HG03108 (cell line): ENCODE measurements around the gene MLEC.

Experiments
- ATAC-seq: cut with Tn5 transposase; IDR thresholded peaks from one replicate; pipeline ENCODE4 v1.9.1; 2021; ENCODE audit warnings: moderate library complexity; ENCODE audit not compliant: unreplicated experiment

The MLEC gene, protein sequence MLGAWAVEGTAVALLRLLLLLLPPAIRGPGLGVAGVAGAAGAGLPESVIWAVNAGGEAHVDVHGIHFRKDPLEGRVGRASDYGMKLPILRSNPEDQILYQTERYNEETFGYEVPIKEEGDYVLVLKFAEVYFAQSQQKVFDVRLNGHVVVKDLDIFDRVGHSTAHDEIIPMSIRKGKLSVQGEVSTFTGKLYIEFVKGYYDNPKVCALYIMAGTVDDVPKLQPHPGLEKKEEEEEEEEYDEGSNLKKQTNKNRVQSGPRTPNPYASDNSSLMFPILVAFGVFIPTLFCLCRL

GRCh38 chr12:120686690-120687577, at the start of gene MLEC:
TSS of gene MLEC (plus strand) at chr12:120687149. CDS start at chr12:120687297, 148 bp downstream.
- peak; percentile 61 for ATAC-seq

DNA sequence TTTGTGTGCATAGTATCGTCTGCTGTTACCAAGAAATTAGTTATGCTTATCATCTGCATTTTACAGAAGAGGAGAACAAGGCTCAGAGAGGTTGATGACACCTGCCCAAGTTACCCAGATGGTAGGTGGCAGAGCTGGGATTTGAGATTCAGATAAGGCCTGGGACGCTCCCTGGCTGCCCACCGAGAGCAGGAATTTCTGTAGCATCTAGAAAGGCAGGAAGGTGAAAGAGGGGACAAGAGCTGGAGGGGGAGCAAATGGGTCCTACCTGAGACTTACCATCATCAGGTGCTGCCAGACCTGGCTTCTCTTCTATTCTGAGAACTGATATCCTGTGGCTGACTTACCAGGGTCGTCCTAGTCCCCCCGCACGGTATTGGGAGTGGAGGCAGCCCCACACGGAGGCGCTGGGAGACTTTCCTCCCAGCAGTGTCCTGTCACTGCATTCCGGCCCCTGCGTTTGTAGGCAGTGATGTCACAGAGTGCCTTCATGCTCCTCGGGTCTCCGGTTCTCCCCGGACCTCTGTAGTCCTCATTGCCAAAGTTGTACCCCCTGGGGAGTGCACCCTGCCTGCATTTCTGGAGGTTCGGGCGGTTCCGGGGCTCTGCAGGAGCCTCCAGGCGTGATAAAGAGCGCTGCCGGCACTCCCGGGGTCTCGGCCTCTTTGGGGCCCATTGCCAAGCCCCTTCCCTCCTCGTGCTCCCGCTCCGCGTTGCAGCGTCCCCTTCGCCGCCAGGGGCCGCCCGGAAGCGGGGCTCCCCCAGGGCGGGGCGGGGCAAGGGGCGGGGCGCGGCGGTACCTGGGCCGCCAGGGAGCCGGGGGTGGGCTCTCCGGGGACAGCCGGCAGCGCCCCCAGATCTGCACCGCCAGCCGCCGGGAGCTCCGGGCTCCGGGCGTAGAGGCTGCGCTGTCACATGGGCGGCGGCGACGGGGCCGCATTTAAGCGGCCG, 46.9 kb upstream of the MLEC start, which contains the start of gene CABP1:
Gene CABP1, plus strand, starts transcription at position 856 of the 951 bp plus-strand sequence. Its CDS starts 60 bp downstream, at position 916.
- ATAC-seq: peak; percentile 71

GRCh38 chr12:120640861-120641833, 45.8 kb upstream of the MLEC start:
- ATAC-seq: peak; percentile 30

GRCh38 chr12:120642121-120642520, 44.8 kb upstream of the MLEC start:
- ATAC-seq: no peak

GRCh38 chr12:120642826-120643225, 44.1 kb upstream of the MLEC start:
- ATAC-seq: no peak

DNA sequence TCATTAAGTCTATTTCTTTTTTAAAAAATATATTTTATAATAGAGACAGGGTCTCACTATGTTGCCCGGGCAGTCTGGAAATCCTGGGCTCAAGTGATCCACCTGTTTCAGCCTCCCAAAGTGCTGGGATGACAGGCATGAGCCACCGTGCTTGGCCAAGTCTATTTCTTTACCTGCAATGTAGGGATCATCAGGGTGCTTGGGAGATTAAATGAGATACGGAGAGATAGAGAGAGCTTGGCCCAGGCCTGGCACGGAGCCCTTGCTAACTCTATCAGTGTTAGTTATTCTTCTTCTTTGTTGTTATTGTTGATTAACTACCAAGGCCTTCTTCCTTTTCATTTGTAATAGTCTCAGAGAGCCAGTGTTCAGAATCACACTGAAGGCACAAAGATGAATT, 43.4 kb upstream of the MLEC start:
- no peak for ATAC-seq

- no peak for ATAC-seq
These were observed 40.9 kb upstream of the MLEC start for GRCh38 chr12:120646044-120646443.

DNA sequence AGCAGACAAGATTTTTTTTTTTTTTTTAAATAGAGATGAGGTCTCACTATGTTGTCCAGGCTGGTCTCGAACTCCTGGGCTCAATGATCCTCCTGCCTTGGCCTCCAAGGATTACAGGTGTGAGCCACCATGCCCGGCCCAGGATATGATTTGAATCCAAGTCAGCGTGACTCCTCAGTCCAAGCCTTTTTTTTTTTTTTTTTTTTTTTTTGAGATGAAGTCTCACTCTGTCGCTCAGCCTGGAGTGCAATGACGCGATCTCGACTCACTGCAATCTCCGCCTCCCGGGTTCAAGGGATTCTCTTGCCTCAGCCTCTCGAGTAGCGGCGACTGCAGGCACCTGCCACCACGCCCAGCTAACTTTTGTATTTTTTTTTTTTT, 39.6 kb upstream of the MLEC start:
- ATAC-seq: no peak

DNA sequence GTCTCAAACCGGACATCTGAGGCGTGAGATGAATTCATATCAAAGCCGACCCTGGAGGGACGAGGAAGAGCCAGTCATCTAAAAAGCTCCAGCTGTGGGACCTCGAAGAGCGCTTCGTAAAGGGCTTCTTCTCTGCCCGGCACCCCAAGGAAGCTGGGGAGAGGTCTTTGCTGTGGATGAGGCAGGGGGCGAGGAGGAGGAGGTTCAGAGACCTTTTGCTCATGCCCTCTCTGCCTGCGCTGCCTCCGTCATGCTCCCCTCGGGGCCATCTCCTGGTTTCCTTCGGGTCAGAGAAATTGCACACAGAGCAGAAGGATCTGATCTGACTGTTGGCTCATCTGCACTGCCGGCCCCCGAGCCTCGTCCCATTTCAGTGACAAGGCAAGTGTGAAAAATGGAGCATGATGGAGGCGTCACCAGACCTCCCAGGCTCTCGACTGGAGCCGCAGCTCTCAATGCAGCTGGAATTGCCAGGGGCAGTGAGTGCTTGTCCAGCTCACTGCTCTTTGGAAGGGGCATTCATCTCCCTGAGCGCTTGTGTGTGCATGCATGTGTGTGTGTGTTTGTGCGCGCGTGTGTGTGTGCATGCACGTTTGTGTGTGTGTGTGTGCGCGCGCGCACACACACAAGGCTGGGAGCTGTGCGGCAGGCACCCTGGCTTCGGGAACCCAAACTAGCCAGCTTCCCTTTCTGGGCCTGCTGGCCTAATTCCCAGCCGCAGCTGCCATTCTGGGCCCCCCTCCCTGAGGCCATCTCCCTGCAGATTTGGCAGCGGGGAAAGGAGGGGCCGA, 37.3 kb upstream of the MLEC start:
- ATAC-seq: no peak

- no peak for ATAC-seq
These were observed 36.7 kb upstream of the MLEC start for GRCh38 chr12:120650233-120650690.

DNA sequence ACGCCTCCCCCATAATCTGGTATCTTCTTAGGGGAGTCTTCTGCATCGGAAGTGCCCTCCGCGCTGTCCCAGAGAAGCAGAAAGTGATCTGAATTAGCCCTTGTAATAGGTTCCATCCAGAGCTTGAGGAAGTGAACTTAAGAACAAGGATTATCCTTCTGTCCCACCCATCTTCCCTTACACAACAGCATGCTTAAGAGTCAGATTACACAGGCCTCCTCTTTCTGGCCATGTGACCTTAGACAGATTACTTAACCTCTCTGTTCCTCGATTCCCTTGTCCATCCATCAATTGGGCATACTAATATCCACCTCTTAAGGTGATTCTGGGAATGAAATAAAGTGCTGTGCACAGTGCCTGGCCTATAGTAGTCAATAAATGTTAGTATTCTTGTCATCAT, 35.1 kb upstream of the MLEC start:
- ATAC-seq: no peak

DNA sequence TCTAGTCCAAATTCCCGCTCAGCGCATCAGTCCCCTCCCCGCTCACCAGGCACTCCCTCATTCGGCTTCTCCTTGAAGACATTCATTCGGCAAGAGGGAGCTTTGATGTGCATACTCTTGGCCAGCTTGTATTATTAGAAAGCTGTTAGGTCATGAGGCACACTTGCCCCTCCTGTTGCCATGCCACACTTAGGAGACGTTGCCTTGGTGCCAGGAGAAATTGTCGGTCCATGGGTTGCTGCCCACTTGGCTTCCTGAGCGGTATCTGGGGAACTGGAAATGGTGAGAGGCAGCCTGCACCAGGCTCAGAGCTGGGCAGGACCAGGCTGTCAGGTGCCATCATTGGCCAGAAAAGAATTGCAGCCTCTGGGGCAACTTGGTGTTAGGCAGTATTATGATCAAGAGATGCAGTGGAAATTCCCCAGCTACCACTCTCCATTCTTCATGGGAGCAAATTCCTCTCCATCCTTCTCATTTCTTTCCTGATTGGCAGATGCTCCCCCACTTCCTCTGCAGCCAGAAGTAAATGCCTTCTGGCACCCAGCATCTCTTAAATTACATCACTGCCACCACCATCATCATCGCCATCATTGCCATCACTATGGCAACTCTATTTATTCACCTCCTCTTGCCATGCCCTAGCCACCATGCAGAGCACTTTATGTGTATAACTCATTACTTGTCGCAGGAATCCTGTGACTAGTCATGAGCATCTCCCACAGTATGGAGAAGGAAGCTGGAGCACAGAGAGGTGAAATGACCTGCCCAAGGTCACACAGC, 34.1 kb upstream of the MLEC start:
- ATAC-seq: no peak

DNA sequence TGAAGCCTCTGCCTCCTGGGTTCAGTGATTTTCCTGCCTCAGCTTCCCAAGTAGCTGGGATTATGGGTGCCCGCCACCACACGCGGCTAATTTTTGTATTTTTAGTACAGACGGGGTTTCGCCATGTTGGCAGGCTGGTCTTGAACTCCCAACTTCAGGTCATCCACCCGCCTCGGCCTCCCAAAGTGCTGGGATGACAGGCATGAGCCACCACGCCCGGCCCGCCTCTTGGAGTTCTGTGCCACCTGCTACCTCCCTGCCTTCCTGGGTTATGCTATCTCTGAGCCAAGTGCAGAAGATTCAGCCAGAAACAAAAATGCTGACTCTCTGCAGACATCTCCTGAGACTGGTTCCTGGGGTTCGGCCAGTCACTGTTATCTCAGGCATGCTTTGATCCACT, 33.3 kb upstream of the MLEC start:
- no peak for ATAC-seq

GRCh38 chr12:120654656-120655055, 32.3 kb upstream of the MLEC start:
- ATAC-seq: no peak

- ATAC-seq: no peak
These were observed 30.9 kb upstream of the MLEC start for GRCh38 chr12:120656008-120656407.

DNA sequence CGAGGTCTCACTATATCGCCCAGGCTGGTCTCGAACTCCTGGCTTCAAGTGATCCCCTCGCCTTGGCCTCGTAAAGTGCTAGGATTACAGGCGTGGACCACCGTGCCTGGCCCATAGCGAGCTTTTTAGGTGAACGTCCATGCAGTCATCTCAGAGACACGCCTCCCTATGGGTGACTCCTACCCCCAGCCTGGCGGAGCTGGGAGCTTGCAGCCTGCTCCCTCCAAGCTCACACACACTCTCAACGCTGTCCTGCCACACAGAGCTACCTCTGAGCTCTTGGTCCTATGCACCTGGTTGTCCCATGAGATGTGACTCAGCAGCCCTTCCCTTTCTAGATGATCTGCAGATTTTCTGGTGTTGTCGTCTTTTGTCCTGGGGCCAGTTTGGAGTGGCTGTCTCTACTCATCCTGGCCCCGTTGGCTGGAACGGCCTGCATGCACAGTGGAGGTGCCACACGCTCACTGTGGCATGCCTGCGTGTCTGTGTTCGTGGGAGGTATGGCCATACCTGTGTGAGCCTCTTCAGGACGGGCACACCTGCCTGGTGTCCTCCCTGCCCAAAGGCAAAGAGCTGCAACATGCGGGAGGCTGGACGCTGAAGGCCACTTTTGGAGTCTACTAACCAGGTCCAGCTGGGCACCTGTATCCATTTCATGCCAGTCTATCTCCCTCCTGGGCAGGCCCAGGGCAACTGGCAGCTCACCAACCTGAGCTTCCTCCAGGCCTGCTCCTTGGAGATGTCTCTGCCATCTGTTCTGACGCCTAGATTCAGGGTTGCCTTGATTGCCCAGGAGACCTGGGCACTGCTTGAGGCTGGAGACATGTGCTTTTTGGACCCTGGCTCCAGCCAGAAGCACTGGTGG, 28.4 kb upstream of the MLEC start:
- no peak for ATAC-seq

- no peak for ATAC-seq
These were observed 27.8 kb upstream of the MLEC start for GRCh38 chr12:120659151-120659525.
